Measurements from ENCODE around the gene HTT. TPM values are rescaled to one million over a fixed set of nuclear protein-coding genes. Genes with fewer than 3 reads are reported as not detected.
"Not testable (repeated sequence)": the region's sequence is repeated elsewhere in the genome, so short reads cannot be mapped to it uniquely, and the experiment has no call there.

HTT gene
- total RNA-seq, 1 donor from 2014 or later: 38.5 TPM

DNA sequence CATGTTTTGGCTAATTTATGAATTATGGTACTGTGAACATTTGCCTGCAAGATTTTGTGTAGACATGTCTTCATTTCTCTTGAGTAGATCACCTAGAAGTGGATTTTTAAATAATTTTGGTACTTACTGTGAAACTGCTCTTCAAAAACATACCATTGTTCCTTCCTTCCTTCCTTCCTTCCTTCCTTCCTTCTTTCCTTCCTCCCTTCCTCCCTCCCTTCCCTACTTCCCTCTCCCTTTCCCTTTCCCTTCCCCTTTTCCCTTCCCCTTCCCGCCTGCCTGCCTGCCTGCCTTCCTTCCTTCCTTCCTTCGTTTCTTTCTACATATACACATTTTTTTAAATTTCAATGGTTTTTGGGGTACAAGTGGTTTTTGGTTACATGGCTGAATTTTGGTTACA is 63.4 kb downstream of the HTT start:
- Mint-ChIP-seq H3K36me3 (ENCODE audit: low read depth) (peaks cover 15% of the 10 kb centered on the region), H3K4me3 (ENCODE audit: unreplicated experiment) (no peak overlapping the region), H3K9me3 (ENCODE audit: low read depth) (no peaks in the 10 kb centered on the region), H3K4me1 (ENCODE audit: low read depth) (peaks cover 9% of the 10 kb centered on the region), H3K27me3 (ENCODE audit: low read depth) (no peaks in the 10 kb centered on the region), H3K27ac (ENCODE audit: unreplicated experiment) (no peak overlapping the region)
- DNase-seq (ENCODE audit: low spot score): no peak
- no peak for TF ChIP-seq CTCF (IDR thresholded peaks at IDR 0.05)

DNA sequence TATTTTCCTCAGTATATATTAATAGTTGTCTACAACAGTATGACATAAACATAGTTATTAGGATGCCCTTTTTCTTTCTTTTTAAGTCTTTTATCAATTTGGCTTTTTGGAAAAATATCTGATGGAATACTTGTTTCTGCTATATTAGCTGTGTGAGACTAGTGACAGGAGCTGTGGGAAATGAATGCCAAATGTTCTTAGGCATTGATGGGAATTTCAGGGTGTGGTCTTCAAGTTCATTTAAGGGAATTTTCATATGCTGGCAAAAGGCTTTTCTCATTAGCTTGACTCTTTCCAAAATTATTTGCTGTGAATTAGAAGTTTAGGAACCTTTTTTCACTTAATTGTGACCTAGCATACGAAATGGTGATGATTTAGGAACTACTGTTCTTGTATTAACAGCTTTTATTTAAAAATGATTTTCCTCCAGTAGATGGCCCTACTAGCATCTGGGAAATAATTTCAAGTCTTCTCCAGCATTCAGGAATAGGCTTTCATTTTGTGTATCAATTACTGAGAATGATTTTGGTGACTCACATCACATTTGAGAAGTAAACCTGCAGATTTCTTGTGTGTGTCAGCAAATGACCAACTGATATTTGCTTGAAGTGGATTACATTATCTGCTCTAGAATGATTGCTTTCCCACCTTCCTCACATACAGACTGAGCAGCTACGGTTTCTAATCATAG is 70.9 kb downstream of the HTT start:
- no peak for DNase-seq (ENCODE audit: low spot score)
- no peak overlapping the region for H3K27ac Mint-ChIP-seq (ENCODE audit: unreplicated experiment)
- no peaks in the 10 kb centered on the region for H3K27me3 Mint-ChIP-seq (ENCODE audit: low read depth)
- no peaks in the 10 kb centered on the region for H3K9me3 Mint-ChIP-seq (ENCODE audit: low read depth)
- H3K4me1 Mint-ChIP-seq (ENCODE audit: low read depth): no peaks in the 10 kb centered on the region
- TF ChIP-seq CTCF (IDR thresholded peaks at IDR 0.05): peak; percentile 72
- H3K4me3 Mint-ChIP-seq (ENCODE audit: unreplicated experiment): no peak overlapping the region
- H3K36me3 Mint-ChIP-seq (ENCODE audit: low read depth): peaks cover 28% of the 10 kb centered on the region

DNA sequence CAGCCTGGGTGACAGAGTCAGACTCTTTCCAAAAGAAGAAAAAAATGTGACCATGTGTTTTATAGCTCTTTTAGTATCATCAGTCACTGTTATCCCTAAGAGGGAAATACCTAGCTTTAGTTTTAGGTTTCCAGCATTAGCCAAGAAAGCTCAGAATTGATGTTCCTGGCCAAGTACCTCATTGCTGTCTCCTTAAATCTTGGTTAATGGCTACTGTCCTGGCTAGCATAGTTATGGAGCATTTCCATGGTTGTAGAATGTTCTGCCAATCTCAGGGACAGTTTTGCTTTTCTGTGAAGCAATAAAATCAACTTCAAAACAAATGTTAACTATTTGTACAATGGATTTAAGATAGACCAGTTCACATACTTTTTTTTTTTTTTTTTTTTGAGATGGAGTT is 74.4 kb downstream of the HTT start:
- Mint-ChIP-seq H3K4me1 (ENCODE audit: low read depth) (no peaks in the 10 kb centered on the region), H3K27ac (ENCODE audit: unreplicated experiment) (no peak overlapping the region), H3K4me3 (ENCODE audit: unreplicated experiment) (no peak overlapping the region), H3K27me3 (ENCODE audit: low read depth) (no peaks in the 10 kb centered on the region), H3K9me3 (ENCODE audit: low read depth) (no peaks in the 10 kb centered on the region), H3K36me3 (ENCODE audit: low read depth) (peaks cover 30% of the 10 kb centered on the region)
- no peak for DNase-seq (ENCODE audit: low spot score)
- no peak for TF ChIP-seq CTCF (IDR thresholded peaks at IDR 0.05)

GRCh38 chr4:3151238-3151637 is 76.8 kb downstream of the HTT start:
- H3K4me1 Mint-ChIP-seq (ENCODE audit: low read depth); DNase-seq (ENCODE audit: low spot score); H3K4me3 Mint-ChIP-seq (ENCODE audit: unreplicated experiment); H3K27me3 Mint-ChIP-seq (ENCODE audit: low read depth); H3K27ac Mint-ChIP-seq (ENCODE audit: unreplicated experiment); H3K9me3 Mint-ChIP-seq (ENCODE audit: low read depth): not testable (repeated sequence)
- H3K36me3 Mint-ChIP-seq (ENCODE audit: low read depth): peaks cover 33% of the 10 kb centered on the region

- Mint-ChIP-seq H3K4me1 (ENCODE audit: low read depth) (no peaks in the 10 kb centered on the region), H3K27ac (ENCODE audit: unreplicated experiment) (no peak overlapping the region), H3K9me3 (ENCODE audit: low read depth) (peaks cover 10% of the 10 kb centered on the region), H3K36me3 (ENCODE audit: low read depth) (peaks cover 34% of the 10 kb centered on the region), H3K27me3 (ENCODE audit: low read depth) (no peaks in the 10 kb centered on the region), H3K4me3 (ENCODE audit: unreplicated experiment) (no peak overlapping the region)
- TF ChIP-seq CTCF (IDR thresholded peaks at IDR 0.05): no peak
- DNase-seq (ENCODE audit: low spot score): no peak
These were observed 82.9 kb downstream of the HTT start for GRCh38 chr4:3157366-3157765.

DNA sequence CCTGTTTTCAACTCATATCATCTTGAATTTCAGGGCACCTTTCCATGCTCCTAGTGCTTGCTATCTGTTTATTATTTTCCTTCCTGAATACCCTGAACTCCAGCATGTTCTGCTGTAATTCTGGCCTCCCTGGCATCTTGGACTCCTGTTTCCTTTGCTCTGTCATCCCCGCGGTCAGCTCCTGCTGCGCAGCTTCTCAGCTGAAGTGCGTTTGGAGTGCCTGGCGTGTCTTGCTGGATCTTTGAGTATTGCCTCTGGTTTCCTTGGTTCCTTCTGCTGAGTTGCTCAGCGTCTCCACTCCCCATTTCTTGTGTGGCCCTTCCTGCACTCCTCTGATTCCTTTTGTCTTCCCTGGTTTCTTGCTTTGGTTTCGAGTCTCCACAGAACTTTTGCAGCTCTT is 84.4 kb downstream of the HTT start:
- no peaks in the 10 kb centered on the region for H3K27me3 Mint-ChIP-seq (ENCODE audit: low read depth)
- no peak for DNase-seq (ENCODE audit: low spot score)
- no peak overlapping the region for H3K4me3 Mint-ChIP-seq (ENCODE audit: unreplicated experiment)
- H3K4me1 Mint-ChIP-seq (ENCODE audit: low read depth): no peaks in the 10 kb centered on the region
- H3K36me3 Mint-ChIP-seq (ENCODE audit: low read depth): peaks cover 47% of the 10 kb centered on the region
- TF ChIP-seq CTCF (IDR thresholded peaks at IDR 0.05): no peak
- H3K9me3 Mint-ChIP-seq (ENCODE audit: low read depth): peaks cover 23% of the 10 kb centered on the region
- H3K27ac Mint-ChIP-seq (ENCODE audit: unreplicated experiment): no peak overlapping the region

Measured in chondrocyte (in vitro differentiated cells).